ENCODE data around the gene CMC4.
A peak's percentile ranks its signal among the peaks of the same experiment; 100 is the strongest.

- TF ChIP-seq CTCF (IDR thresholded peaks at IDR 0.05; ENCODE audit: low read depth, low read length, poor library complexity, severe bottlenecking): peak; percentile 52
- TF ChIP-seq EZH2phosphoT487 (IDR thresholded peaks at IDR 0.05; ENCODE audit: borderline replicate concordance, low read length): no peak
Measured at GRCh38 chrX:155086202-155086840, 15.4 kb upstream of the CMC4 start.
